Measurements from ENCODE around the gene RAD21L1.
"Not testable (repeated sequence)": the region's sequence is repeated elsewhere in the genome, so short reads cannot be mapped to it uniquely, and the experiment has no call there.

RAD21L1 gene

DNA sequence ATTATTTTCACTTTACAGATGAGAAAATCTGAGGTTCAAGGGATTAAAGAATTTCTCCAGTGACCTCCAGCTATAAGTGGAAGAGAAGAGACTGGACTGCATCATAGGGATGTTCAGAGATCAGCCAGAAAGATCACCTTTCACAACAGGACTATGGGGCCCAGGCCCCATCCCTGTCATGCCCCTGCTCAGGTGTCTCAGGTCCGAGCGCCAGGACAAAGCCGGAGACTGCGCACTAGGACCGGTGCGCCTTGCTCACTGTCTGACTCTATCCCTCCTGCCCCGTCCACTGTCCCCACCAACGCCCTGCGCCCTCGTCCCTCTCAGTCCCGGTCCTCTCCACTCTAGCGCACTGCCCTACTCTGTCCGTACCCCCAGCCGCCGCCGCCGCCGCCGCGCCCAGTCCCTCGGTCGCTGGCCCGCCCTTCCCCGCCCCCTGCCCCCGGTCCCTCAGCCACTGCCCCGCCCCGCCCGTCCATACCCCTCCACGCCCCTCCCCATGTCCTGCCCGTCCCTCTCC lies 521 bp upstream of the RAD21L1 start:
- no peak for DNase-seq (ENCODE audit: low read depth in 2 of 2)

DNA sequence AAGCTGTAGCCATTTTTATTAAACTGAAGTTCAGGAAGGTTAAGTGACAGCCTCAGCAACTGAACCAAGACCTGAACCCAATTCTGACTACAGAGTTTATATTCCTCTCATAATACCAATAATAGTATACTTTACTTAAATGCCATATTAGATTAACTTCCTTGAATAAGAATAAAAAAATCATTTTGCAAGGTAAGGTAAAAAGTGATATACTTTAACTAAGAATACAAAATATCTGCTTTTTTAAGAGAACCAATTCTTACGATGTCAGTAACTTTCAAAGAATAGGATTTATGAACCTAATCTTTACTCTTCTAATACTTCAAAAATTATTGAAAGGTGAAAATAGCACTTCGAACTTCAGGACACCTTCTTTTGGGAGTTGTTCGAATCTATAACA lies 3.7 kb downstream of the RAD21L1 start:
- no peak for DNase-seq (ENCODE audit: low read depth in 2 of 2)

DNA sequence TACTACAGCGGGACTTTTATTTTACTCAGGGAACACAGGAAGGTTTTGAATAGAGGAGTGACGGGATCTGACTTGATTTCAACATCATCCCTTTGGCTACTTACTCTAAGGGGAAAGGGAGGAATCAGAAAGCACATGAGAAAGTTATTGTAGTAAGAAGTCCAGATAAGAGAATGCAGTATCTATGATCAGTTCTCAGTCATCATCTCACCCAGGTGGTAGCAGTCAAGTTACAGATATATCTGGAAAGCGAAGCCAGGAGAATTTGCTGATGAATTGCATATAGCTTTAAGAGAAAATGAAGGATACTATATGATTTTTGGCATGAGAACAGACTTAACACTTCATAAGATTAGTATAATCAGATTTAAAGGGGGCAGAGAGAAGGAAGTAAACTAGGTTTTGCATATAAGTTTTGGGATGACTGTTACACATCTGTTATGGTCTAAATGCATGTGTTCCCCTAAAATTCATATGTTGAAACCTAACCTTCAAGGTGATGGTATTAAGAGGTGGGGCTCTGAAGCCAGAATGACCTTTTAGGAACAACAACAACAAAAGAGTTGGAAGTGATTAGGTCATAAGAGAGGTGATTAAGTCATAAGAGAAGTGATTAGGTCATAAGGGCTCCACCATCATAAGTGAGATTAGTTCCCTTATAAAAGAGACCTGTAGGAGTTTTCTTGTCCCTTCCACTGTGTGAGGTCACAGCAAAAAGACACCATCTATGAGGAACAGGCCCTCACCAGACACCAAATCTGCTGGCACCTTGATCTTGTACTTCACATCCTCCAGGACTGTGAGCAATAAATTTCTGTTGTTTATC lies 6.7 kb downstream of the RAD21L1 start:
- DNase-seq (ENCODE audit: low read depth in 2 of 2): no peak

DNA sequence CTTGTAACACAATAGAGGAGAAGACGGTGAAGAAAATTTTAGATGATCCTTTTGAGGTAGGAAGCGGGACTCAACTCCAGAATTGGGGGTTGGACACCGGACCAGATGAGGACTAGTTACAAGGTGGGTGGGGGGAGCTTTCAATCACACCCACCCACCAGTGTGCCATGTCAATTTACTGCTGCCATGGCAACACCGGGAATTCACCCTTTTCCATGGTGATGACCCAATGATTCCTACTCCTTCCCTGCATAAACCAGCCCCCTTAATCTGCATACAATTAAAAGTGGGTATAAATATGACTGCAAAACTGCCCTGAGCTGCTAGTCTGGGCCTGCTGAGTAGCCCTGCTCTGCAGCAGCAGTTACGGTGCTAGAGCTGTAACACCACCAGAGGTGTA lies 14.7 kb downstream of the RAD21L1 start:
- no peak for DNase-seq (ENCODE audit: low read depth in 2 of 2)

DNA sequence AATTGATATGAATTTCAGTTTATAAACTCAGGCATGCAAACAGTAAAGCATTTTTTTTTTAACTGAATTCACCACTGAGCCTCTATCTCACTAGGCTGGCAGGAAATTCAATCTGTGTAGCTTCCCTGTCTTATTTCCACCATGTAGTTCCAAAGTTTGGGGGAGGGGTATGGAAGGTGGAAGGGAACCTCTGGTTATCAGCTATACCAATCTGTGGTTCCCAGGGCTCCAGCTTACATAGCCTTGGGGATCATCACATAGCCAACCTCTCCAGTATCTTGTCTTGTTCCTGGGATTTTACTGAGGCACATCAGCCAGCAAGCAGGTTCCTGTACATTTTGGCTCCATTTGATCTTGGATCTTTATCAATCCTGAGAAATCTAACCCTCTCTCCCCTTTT lies 15.6 kb downstream of the RAD21L1 start:
- DNase-seq (ENCODE audit: low read depth in 2 of 2): no peak

DNA sequence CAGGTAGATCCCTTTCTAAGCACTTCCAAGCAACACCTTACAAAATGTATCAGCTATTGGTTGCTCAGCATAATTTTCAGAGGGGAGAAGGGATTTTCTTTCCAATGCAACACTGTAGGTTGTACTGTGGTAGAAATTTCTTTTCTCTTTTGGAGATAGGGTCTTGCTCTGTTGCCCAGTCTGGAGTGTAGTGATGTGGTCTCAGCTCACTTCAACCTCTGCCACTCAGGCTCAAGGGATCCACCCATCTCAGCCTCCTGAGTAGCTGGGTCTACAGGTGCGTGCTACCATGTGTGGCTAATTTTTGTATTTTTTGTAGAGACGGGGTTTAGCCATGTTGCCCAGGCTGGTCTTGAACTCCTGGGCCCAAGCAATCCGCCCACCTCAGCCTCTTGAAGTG lies 16.3 kb downstream of the RAD21L1 start:
- no peak for DNase-seq (ENCODE audit: low read depth in 2 of 2)

DNA sequence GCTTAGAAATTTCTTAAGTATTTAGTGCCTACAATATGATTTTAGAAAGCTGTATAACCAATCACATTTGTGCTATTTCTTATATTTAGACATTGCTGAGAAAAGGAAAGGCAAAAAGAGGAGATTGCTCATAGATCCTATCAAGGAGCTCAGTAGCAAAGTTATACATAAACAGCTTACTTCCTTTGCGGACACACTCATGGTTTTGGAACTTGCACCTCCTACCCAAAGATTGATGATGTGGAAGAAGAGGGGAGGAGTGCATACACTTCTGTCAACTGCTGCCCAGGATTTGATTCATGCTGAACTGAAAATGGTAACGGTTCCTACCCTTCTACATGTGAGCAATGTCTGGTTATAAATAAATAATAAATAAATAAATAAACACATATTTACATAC lies 16.7 kb downstream of the RAD21L1 start:
- no peak for DNase-seq (ENCODE audit: low read depth in 2 of 2)

DNA sequence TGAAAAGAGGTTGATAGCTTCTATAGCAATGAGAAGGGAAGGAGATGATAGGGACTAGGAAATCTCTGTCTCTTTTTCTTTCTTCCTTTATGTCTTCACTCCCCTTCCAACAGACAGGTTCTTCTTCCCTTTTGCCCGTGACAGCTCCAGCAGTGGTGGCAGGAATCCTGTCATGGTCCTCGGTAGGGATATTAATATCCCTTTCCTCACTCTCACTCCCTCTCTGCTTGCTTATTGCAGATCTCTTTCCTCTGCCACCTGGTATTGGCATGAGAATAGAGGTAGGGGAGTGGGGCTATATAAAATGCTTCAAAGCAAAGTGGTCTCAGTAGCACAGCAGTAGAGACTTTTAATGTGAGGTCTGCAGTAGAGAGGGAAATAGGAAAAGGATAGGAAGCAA lies 19.7 kb downstream of the RAD21L1 start:
- no peak for DNase-seq (ENCODE audit: low read depth in 2 of 2)

DNA sequence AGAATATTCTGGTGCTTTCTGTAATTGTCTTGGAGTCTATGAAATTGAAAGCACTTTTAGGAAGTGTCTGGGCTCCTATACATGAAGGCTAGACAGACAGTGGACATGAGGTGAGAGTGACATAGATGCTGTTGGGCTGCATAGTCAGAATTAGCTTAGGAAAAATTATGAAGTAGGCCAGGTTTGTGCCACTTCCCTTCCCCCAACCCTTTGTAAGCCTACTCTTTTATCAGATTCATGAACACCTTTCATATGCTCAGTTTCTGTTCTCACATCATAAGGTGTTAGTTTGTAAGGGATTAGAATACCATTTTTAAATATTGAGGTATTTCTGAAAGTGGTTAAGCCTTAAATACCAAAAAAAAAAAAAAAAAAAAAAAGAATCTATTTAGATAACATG lies 21.8 kb downstream of the RAD21L1 start:
- no peak for DNase-seq (ENCODE audit: low read depth in 2 of 2)

DNA sequence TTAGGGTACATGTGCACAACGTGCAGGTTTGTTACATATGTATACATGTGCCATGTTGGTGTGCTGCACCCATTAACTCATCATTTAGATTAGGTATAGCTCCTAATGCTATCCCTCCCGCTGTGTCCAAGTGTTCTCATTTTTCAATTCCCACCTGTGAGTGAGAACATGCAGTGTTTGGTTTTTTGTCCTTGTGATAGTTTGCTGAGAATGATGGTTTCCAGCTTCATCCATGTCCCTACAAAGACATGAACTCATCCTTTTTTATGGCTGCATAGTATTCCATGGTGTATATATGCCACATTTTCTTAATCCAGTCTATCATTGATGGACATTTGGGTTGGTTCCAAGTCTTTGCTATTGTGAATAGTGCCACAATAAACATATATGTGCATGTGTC lies 24.4 kb downstream of the RAD21L1 start:
- DNase-seq (ENCODE audit: low read depth in 2 of 2): not testable (repeated sequence)

DNA sequence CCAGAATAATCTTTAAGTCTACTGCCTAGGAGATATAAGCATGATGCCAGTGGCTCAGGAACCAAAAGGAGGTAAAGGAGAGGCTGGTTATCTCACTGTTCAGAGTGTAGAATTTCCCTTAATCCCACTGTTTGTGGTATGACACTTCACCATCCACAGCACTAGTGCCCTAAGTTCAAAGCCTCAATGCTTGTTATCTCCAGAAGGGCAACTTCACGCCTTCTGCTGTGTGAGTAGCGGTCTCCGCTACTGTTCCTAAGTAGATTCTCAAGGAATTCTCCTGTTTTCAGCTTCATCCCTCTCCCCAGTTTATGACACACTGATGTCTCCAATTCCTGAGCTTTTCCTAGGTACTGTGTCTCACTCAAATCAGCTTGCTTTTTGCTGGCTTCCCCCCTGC lies 26.6 kb downstream of the RAD21L1 start:
- DNase-seq (ENCODE audit: low read depth in 2 of 2): no peak

DNA sequence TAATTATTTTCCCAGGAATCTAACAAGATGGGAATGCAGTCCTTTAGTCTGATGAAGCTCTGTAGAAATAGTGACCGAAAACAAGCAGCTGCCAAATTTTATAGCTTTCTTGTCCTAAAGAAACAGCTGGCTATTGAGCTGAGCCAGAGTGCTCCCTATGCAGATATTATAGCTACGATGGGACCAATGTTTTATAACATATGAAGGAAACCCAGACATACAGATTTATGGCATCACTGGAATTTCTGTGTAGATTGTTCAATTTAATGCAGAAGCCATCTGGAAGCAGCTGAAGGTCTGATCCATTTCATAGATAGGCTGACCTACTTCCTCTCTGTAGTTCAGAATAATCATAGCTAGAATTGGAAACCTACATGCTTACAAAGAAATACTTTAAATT lies 28.4 kb downstream of the RAD21L1 start:
- DNase-seq (ENCODE audit: low read depth in 2 of 2): no peak

DNA sequence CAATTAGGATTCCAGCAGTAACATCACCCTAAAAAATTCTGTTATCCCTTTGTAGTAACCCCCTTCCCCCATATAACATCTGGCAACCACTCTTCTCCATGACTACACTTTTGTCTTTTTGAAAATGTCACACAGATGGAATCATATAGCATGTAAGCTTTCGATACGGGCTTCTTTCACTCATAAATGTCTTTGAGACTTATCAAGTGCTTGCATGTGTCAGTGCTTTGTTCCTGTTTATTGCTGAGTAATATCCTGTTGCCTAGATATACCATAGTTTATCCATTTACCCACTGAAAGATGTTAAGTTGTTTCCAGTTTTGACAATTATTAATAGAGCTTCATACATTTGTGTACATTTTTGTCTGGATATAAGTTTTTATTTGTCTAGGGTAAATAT lies 29.8 kb downstream of the RAD21L1 start:
- no peak for DNase-seq (ENCODE audit: low read depth in 2 of 2)

DNA sequence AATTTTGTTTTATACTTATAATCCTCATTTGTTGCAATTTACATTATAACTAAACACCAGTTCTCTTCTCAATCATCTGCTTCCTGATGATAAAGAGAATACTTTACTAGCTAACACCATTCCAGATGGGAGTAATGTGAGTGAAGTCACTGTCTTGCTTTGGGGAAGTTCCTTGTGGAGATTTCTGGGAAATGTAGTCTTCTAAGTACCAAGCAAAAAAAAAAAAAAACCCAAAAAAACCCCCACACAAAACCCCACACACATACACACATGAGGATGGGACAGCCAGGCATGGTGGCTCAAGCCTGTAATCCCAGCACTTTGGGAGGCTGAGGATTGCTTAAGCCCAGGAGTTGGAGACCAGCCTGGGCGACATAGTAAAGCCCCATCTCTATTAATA lies 38.0 kb downstream of the RAD21L1 start:
- no peak for DNase-seq (ENCODE audit: low read depth in 2 of 2)

DNA sequence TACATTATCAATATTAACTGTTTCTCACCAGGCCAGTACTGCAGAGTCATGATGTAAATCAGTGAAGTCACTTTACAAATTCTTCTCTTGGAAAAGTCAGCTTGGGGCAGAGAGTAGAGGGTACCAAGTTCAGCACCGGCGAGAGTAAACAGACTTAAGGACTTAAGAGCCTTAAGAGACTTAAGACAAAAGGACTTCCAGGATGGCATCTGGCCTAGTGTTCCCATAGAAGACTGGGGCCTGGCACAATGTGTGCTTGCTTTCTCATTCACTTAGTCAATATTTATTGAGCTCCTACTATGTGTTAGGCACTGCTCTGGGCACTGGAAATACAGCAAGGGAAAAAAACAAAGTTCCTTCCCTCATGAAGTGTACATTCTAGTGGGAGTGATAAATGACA lies 38.9 kb downstream of the RAD21L1 start:
- no peak for DNase-seq (ENCODE audit: low read depth in 2 of 2)

DNA sequence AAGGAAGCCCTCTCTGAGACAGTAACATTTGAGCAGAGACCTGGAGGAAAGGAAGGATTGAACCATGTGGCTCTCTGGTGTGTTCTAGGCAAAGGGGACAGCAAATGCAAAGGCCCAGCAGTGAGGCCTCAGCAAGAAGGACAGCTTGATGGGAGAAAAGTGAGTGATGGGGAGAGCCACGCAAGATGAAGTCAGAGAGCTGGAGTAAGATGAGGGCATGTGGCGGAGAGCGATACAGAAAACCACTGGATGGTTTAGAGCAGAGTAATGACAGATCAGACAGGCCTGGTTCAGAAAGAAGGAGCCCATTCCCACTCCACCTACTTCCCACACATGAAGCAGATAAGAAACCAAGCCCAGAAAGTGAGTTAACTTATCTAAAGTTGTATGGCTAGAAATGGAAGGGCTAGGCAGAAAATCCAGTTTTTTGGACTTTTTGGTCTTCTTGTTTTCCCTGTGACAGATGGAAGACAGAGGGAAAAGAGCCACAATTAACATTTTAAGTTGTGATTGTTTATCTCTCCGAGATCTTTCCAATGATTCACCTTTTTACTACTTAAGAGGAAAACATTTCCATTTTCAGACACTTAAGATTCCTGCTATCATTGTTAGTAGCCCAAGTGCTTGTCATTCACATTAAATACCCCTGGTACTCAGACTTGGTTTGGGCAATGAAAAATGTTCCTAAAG lies 39.5 kb downstream of the RAD21L1 start:
- DNase-seq (ENCODE audit: low read depth in 2 of 2): no peak

DNA sequence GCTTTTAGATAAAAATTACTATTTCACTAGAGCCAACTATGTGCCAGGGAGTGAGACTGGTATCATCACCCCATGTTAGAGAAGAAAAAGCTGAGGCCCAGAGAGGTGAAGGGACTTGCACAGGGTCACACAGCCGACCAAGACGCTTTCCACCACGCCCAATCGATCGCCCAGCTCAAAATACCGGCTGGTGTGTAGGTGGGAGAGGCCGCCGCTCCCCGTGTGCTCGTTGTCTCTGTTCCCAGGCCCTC lies 40.0 kb downstream of the RAD21L1 start:
- DNase-seq (ENCODE audit: low read depth in 2 of 2): no peak

DNA sequence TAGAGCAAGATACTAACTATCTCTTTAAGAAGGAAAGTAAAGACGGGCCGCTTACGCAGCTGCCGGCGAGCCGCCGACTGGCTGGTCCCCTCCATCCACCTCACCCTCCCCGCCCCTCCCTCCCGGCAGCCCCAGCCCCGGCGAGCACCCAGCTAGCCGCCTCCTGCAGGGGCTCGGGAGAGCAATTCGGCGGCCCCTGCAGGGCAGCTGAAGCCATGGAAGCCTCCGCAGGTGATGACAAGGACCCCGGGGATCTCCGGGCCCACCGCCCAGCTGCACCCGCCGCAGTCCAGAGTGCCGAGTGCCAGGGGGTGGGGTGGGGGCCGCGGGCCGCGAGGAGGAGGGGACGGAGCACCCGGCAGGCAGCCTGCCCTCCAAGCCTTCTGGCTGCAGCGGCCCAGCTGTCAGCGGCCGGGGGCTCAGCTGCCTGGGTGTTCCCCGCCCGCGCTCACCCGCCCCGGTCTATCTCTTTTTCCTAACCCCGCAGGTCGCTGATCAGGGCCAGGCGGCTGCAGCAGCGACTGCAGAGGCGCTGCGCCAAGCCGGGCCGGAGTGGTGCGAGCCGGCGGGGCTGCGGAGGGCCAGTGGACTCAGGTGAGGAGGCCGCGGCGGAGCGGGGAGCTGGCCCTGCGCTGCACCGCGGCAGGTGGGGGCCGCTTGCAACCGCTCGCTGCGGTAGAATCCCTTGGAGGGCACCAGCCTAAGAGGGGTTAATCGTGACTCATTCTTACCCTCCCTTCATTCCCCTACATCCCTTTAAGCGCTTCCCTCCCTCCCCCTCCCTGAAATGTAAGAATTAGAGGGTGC lies 40.5 kb downstream of the RAD21L1 start, which contains the start of gene SNPH:
TSS of gene SNPH (plus strand) at position 128 of the 807 bp plus-strand sequence. CDS start 29,946 bp downstream, outside the sequence.
- peak; percentile 39 to 58 for DNase-seq (ENCODE audit: low read depth in 2 of 2)

DNA sequence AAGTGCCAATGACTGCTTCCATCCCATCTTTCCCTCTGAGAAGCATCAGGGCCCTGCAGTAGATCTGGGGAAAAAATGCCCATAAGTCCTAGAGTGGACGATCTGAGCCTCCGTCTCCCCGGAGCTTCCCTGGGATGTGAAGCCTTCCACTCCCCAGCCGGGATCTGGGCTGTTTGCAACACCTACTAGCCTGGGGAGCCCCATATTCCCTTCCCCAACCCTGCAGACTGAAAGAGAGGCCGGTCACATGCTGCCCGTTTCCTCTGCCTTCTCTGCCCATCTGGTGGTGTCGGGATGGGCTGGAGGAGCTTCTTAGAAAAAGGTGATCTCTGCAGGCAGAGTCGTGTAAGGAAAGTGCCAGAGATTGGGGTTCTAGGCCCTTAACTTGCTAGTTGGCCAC lies 41.3 kb downstream of the RAD21L1 start:
- no peak for DNase-seq (ENCODE audit: low read depth in 2 of 2)

DNA sequence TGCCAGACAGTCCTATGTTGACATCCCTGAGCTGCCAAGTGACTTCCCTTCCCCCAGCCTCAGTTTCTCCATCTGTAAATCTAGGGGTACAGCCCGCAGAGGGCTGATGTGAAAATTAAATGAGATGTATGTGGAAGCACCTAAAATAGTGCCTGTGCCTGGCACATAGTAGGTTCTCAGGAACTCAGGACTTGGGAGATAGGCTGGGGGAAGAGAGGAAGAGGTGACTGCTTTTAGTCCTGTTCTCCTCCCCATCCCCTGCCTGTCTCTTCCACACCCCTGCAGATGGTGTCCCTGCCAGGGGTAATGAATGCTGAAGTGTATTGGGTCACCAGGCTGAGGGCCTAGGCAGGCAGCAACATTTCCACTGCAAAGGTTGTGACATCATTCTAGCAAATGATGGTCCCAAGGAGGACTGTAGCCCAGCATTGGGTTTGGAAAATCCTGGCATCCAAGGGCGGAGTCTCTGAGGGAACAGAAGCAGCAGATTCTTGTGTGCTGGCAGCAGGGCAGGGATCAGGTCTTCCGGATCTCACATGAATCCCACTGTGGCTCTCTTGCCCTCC lies 42.0 kb downstream of the RAD21L1 start:
- DNase-seq (ENCODE audit: low read depth in 2 of 2): no peak

DNA sequence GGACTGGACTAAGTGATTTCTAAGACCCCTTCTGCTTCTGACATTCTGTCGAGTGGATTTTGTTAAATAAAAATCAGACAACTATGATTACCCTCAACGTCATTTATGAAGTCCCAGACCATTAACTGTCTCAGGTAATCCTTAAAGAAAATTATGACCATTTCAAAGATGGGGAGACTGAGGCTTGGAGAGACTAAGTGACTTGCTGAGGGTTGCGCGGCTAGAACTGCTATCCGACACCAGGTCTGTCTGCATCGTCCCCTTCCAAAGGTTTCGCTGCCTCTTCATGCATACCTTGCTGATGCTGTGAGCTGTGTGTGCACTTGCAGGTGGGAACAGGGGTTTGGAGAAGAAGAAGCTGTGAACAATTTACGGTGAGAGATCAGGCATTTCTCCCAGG lies 43.4 kb downstream of the RAD21L1 start:
- DNase-seq (ENCODE audit: low read depth in 2 of 2): no peak

DNA sequence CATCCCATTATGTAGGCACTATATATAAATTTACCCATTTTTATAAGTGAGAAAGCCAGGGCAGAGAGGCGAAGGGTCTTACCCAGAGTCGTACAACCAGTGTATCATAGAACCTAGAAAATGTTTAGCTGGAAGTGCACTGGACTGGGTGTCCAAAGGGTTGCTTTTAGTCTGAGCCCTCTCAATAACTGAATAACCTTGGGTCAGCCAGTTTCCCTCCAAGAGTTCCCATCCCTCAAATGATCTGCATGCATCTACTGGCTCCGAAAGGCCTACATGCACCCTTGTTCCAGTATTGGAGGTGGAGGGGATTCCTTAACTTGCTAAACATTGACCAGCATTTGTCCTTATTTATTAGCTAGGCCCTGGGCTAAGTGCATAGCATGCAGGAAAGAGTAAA lies 44.0 kb downstream of the RAD21L1 start:
- no peak for DNase-seq (ENCODE audit: low read depth in 2 of 2)

Measured in stimulated activated CD8-positive, alpha-beta memory T cell treated with anti-CD3 and anti-CD28 coated beads, Interleukin-2, amount 100 ng/mL, for 1 hour (primary cell).